RWPE1 (cell line): Measurements from ENCODE around the gene FAM20A.
"Not testable (repeated sequence)": the region's sequence is repeated elsewhere in the genome, so short reads cannot be mapped to it uniquely, and the experiment has no call there.

Experiments used
- CTCF ChIA-PET: fragments of 350-600 bp; sonication (Branson Sonifier 250); formaldehyde crosslinking; extraction: SDS; loops from one replicate; lab custom pipeline; 2021; lab: Yijun Ruan, JAX
- POLR2A ChIA-PET: fragments of 400-600 bp; formaldehyde crosslinking; extraction: SDS; loops from one replicate; lab custom pipeline; 2020; ENCODE audit warnings: antibody characterized with exemption; ENCODE audit not compliant: low non-redundant PET; lab: Yijun Ruan, JAX
- DNase-seq: peaks from one replicate; pipeline ENCODE4 v3.0.0; 2012; ENCODE audit warnings: low spot score
- H3K27ac ChIP-seq: fragments of 450-650 bp; 2 replicates; pipeline ENCODE4 v1.5.1; 2017
- TF ChIP-seq, protein P1 (sequence below): fragments of 450-650 bp; conservative IDR thresholded peaks from 2 replicates; pipeline ENCODE4 v1.5.1; 2017; ENCODE audit warnings: low read depth, mild to moderate bottlenecking

The FAM20A gene

GRCh38 chr17:68498479-68499326, 102.5 kb downstream of the FAM20A start:
- ChIA-PET POLR2A (no interaction called here), CTCF (interaction anchor here (0.7 kb wide), 1 partner anchor 28 kb away, joined by 4 read pairs; no protein-coding TSS in a partner anchor)
- TF ChIP-seq, protein P1, sequence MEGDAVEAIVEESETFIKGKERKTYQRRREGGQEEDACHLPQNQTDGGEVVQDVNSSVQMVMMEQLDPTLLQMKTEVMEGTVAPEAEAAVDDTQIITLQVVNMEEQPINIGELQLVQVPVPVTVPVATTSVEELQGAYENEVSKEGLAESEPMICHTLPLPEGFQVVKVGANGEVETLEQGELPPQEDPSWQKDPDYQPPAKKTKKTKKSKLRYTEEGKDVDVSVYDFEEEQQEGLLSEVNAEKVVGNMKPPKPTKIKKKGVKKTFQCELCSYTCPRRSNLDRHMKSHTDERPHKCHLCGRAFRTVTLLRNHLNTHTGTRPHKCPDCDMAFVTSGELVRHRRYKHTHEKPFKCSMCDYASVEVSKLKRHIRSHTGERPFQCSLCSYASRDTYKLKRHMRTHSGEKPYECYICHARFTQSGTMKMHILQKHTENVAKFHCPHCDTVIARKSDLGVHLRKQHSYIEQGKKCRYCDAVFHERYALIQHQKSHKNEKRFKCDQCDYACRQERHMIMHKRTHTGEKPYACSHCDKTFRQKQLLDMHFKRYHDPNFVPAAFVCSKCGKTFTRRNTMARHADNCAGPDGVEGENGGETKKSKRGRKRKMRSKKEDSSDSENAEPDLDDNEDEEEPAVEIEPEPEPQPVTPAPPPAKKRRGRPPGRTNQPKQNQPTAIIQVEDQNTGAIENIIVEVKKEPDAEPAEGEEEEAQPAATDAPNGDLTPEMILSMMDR = no peak
- no peak overlapping the region for H3K27ac ChIP-seq
- DNase-seq = no peak

DNA sequence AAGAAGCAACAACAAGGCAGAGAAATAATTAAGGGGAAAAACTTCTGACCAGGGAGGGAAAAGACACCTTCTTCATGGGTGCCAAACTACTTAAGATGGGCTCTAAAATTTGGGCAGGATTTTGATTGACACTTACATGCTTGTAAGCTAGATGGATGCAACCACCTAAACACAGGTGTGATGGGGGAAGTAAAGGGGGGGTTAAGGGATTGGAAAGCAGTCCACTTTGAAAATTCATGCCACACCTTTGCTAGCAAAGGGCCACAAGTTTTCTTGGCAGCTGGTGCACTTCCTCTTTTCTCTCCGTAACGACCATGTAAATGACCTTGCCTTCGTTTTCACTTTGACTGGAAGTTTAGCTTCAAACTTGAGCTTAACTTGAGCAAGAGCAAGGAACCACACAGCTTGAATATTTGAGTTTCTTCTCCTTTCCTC, 103.3 kb downstream of the FAM20A start:
- DNase-seq = no peak
- H3K27ac ChIP-seq = no peak overlapping the region
- ChIA-PET CTCF (interaction anchor here (0.6 kb wide), 1 partner anchor 202 kb away, joined by 4 read pairs; no protein-coding TSS in a partner anchor), POLR2A (no interaction called here)
- TF ChIP-seq, protein P1 = no peak

DNA sequence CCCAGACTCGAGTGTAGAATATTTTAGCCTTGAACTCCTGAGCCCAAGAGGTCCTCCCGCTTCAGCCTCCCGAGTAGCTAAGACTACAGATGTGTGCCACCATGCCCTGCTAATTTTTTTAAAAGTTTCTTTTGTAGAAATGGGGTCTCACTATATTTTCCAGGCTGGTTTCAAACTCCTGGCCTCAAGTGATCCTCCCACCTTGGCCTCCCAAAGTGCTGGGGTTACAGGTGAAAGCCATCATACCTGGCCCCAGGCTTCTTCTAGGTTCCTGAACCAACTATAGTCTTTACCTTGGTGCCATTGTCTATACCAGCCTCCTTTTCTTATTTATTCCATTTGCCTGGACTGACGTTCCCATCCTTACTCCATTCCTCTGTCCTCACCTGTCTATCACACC, 106.1 kb downstream of the FAM20A start:
- POLR2A ChIA-PET = no interaction called here
- H3K27ac ChIP-seq = no peak overlapping the region
- CTCF ChIA-PET = no interaction called here
- TF ChIP-seq, protein P1 = no peak
- no peak for DNase-seq

DNA sequence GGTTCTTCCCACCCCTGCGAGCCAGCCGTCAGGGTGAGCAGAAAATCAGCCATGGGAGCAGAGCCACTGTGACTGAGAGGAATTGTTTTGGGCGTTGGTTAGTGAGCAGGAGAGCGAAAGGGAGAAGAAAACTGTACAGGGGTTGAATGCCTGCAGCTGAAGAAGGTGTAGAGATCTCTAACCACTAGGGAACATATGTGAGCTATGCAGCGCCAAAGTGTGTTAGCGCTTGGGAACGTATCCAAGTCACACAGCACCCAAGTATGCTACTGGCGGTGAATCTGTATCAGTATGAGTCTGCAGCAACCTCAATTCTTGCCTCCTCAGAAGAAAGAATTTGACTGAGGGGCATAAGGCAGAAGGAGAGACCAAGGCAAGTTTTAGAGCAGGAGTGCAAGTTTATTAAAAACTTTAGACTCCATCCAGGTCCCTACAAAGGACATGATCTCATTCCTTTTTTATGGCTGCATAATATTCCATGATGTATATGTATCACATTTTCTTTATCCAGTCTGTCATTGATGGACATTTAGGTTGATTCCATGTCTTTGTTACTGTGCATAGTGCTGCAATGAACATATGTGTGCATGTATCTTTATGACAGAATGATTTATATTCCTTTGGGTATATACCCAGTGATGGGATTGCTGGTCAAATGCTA, 108.6 kb downstream of the FAM20A start:
- peak overlapping the region; percentile 63 for H3K27ac ChIP-seq
- DNase-seq, POLR2A ChIA-PET: not testable (repeated sequence)
- CTCF ChIA-PET = interaction anchor here (0.9 kb wide), 1 partner anchor 10 kb away, joined by 3 read pairs; no protein-coding TSS in a partner anchor

DNA sequence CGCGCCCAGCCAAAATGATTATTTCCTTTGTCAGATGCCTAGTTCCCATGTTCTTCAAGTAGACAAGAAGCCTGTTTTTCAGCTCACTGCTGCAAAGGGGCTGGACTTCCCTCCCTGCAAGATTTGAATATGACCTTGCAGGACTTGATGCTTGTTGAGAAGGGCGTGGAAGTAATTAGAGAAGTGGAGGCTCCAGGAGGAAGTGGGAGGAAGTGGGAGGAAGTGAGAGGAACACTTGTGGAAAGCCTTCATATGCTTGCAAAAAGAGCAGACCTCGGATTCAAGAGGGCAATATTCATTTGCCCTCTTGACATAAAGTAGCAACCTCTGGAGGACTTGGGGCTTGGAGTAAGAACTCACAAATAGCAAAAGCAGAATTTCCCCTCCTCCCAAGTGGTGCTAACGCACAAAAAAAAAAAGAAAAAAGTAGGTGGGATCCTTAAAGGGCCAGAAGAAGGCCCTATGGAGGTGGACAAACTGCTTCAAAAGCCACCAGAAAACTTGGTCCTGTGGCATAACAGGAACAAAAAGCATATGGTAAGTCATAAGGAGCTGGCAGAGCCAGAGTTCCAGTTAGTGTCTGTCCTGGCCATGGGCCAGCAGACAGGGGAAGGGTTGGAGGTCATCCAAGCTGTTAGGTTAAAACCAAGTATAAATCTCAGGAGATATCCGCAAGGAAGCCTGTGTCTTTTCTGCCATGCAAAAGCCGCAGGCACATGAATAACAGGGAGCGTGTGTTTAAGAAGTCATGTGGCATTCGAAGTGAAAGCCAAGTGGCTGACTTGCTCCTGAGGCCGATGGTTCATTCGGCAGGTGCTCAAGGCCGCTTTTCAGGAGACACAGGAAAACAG, 109.6 kb downstream of the FAM20A start:
- H3K27ac ChIP-seq = peak overlapping the region; percentile 63
- TF ChIP-seq, protein P1 = no peak
- CTCF ChIA-PET = no interaction called here
- POLR2A ChIA-PET = no interaction called here
- no peak for DNase-seq

DNA sequence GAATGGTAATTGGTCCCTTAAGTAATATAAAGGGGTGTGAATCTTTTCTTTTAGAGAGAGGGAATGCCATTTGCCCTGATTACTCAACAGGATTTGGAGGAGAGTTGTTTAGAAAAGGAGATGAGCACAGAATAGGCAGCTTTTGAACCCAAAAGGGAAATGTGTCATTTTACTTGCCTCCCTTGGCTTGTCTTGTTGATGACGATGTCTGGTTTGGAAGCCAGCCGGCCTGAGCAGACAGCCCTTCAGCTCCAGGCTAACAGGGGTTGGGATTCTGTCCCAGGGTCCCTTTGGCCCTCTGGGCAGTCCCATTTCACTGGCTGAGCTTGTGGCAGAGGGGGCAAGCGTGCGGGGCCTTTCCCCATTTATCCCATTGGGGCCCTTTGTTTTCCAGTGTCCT, 111.2 kb downstream of the FAM20A start:
- TF ChIP-seq, protein P1 = no peak
- no peak for DNase-seq
- ChIA-PET CTCF (no interaction called here), POLR2A (no interaction called here)
- H3K27ac ChIP-seq = no peak overlapping the region
